Stimulated activated CD4-positive, alpha-beta T cell treated with anti-CD3 and anti-CD28 coated beads, Interleukin-4, amount 100 ng/mL, for 48 hours (primary cell): ENCODE measurements around the gene LTB4R2.
"Not testable (repeated sequence)": the region's sequence is repeated elsewhere in the genome, so short reads cannot be mapped to it uniquely, and the experiment has no call there.

Source experiments
- DNase-seq, 2 donors: peaks; one replicate each; pipeline ENCODE4 v3.0.0-alpha.2; 2020; ENCODE audit warnings: low read depth in 2 of 2

LTB4R2 gene

DNA sequence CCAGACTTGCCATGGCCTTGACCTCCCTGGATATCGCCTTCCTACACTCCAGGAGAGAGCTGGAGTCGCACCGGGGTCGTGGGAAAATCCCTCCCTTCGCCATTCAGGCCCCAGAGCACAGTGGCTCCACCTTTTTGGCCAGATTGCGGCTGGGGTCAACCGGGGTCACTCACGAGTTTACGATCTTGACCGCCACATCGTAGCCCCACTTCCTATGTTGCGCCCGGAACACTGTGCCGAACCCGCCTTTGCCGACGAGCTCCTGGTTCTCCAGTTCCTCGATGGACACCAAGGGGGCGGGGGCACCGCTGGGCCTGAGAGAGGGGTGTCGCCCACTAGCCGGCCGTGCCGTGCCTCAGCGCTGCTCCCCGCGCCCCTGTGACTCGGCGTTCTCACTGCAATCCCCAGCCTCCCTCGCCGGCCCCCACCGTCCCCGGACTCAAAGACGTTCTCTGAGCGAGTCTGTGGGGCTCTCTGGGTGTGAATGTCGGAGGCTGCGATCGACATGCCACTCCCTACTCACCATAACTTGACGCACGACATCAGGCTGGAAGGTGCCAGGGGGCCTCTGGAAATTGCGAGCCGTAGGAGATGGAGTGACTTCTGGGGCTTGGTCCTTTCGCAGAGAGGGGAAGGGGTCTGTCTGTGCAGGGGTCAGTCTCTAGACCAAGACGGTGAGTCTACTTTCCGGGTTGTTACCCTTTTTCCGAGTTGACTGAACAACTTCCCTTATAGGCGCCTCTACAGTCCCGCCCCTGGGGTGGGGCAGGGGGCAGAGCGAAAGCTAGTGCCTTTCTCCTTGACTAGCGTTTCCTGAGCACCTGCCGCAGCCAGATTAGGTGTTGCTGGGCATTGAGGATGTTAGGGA, 29.6 kb downstream of the LTB4R2 start, which contains the start of gene RIPK3:
Gene RIPK3, minus strand, starts transcription at position 708 of the 868 bp plus-strand sequence. Its CDS starts 165 bp downstream, at position 543.
- peak; percentile 43 to 62 for DNase-seq

DNA sequence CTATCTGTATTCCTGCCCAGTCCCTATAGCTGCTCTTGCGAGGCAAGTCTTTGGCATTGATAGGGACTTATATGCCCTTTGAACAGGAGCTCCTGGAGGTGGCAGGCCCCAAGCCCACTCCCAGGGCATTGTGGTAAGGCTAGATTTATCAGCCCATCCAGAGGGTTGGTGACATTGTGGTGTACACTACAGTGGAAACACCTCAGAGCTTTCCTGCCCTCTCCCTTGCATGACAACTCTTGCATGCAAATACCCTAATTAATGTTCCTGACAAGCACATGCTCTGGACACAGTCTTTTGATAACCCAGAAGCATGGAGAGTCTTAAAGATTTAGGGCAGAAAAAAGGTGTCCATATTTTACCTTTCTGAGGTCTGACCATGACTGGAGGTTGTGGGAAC, 30.7 kb downstream of the LTB4R2 start:
- no peak for DNase-seq

DNA sequence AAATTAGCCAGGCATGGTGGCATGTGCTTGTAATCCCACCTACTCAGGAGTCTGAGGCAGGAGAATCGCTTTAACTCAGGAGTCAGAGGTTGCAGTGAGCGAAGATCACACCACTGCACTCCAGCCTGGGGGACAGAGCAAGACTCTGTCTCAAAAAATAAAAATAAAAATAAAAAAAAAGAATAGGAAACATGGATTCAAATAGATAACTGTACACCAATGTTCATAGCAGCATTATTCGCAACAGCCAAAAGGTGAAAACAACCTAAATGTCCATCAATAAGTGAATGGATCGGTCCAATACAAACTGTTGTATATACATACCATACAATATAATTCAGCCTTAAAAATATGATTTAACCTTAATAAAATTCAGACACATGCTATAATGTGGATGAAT, 32.9 kb downstream of the LTB4R2 start:
- DNase-seq: no peak

- DNase-seq: no peak
Observed at GRCh38 chr14:24343795-24344660, 34.1 kb downstream of the LTB4R2 start.

- DNase-seq: no peak
Observed at GRCh38 chr14:24347134-24347533, 37.2 kb downstream of the LTB4R2 start.

GRCh38 chr14:24348186-24348585, 38.2 kb downstream of the LTB4R2 start:
- no peak for DNase-seq

DNA sequence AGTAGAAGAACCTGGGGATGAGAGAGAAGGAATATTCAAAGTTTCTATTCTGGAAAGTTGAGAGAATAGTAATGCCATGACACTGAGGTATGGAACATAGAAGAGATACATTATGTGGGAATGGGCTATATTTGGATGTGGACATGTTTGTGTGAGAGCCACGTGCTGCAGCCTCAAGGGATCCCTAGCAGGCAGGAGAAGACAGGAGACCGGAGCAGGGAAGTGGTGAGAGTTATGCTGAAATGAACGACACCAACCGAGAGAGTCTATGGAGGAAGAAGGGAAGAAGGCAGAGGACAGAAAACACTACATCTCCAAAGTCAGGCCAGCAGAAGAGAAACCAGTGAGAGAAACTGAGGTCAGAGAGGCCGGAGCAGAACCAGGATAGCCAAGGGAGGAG, 39.8 kb downstream of the LTB4R2 start:
- no peak for DNase-seq

DNA sequence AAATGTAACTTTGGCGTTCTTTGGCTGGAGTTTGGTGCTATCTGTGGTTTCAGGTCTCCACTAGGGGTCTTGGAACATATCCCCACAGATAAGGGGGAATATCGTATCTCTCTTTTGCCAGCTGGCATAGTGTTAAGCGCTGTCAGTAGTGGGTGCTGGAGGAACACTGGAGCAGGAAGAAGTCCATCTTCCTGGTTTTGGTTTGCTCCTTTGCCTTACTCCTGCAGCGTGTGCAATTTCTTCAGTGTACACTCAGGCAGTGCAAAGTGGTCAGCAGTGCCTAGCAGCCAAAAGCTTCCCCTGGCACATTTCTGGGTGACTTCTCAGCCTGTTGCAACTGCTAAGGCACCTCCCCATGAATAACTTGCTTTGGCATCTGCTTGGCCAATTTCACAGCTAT, 41.6 kb downstream of the LTB4R2 start:
- no peak for DNase-seq

DNA sequence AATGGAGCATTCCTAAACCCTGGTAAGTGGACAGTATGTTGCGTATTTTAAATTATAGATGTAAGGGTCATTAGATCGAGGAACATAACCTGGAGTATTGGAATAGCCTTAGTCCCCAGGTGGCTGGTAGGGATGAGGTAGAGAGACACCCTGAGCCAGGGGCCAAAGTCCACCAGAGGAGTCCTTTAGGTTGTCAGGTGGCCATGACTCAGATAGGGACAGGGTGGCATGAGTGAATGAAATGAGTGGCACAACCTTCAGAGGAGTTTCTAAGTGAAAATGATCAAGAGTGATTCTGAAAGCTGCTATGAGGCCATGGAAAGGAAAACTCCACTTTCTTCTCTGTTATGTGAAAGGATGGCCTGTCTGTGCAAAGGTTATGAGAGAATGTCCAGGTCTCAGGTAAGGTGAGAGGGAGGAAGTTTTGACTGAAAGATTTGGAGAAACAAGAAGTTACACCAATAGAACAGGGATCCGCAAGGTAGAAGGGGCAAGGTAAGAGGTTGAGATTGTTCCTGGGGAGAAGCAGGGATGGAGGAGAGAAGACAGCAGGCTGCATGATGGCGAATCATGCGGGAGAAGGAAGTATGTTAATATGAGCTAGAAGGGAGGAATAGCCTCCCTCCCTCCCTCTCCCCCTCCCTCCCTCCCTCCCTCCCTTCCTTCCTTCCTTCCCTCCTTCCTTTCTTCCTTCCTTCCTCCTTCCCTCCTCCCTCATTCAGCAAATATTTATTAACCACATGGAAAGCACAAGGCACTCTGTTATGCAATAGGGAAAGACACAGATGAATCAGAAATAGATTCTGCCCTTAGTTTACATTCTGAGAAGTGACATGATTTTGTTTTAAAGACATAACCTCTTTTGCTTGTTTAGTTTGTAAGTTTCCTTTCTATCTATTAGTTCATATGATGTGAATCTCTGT, 43.9 kb downstream of the LTB4R2 start:
- DNase-seq: no peak

- DNase-seq: not testable (repeated sequence)
Observed at GRCh38 chr14:24354482-24354825, 44.5 kb downstream of the LTB4R2 start.

DNA sequence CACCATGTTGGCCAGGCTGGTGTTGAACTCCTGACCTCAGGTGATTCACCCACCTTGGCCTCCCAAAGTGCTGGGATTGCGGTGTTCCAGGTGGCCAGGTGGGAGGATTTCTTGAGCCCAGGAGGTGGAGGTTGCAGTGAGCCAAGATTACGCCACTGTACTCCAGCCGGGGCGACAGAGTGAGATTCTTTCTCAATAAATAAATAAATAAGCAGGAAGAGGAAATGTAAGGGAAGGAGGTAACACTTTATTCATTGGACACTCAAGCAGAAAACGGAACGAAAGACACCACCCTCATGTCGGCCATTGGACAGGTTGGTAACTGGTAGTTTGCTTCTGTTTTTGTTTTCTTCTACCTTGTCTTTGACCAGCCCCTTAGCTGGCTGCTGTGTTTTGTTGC, 45.1 kb downstream of the LTB4R2 start:
- DNase-seq: no peak

GRCh38 chr14:24356208-24356607, 46.3 kb downstream of the LTB4R2 start:
- no peak for DNase-seq

DNA sequence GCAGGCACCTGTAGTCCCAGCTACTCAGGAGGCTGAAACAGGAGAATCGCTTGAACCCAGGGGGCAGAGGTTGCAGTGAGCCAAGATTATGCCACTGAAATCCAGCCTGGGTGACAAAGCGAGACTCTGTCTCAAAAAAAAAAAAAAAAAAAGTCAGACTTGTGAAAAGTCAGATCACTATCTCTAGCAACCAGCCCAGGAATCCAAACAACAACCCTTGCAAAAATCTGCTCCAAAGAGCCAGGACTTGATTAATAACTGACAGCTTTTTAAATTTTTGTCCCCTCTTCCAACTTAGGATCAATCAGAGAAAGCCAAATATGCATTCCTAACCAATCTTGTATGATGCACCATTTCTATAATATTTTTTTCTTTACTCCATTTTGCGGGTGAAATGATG, 50.3 kb downstream of the LTB4R2 start:
- no peak for DNase-seq

GRCh38 chr14:24361326-24361725, 51.4 kb downstream of the LTB4R2 start:
- no peak for DNase-seq
